HepG2 (cell line): Measurements from ENCODE around the gene H1-8. TPM values are rescaled to one million over a fixed set of nuclear protein-coding genes. Genes with fewer than 3 reads are reported as not detected.

ENCODE experiments used
- HHEX ChIP-seq: IDR thresholded peaks from 2 replicates; pipeline ENCODE4 v1.6.1; 2016; ENCODE audit warnings: control low read depth
- SAP130 ChIP-seq: IDR thresholded peaks from 2 replicates; pipeline ENCODE4 v1.6.1; 2016; ENCODE audit warnings: low read depth
- SIN3A ChIP-seq: IDR thresholded peaks from 2 replicates; pipeline ENCODE4 v1.6.1; 2011; ENCODE audit warnings: low read depth, mild to moderate bottlenecking, control low read depth, low read length, borderline replicate concordance
- SMAD1 ChIP-seq: sonication (generic); formaldehyde crosslinking; IDR thresholded peaks from 2 replicates; pipeline ENCODE4 v1.4.0; 2020; ENCODE audit warnings: missing genetic modification reagents, low read depth, mild to moderate bottlenecking, borderline replicate concordance
- SRF ChIP-seq: IDR thresholded peaks from 2 replicates; pipeline ENCODE4 v1.6.1; 2011; ENCODE audit warnings: mild to moderate bottlenecking, low read depth, low read length, moderate library complexity
- ZBTB38 ChIP-seq: sonication (generic); formaldehyde crosslinking; IDR thresholded peaks from 2 replicates; pipeline ENCODE4 v1.5.1; 2020; ENCODE audit warnings: mild to moderate bottlenecking, missing genetic modification reagents
- ZFP36 ChIP-seq: fragments of 150-350 bp; IDR thresholded peaks from 2 replicates; pipeline ENCODE4 v1.6.1; 2018; ENCODE audit warnings: borderline replicate concordance, low read length, low read depth; ENCODE audit not compliant: partially characterized antibody
- ZFX ChIP-seq: sonication (generic); formaldehyde crosslinking; IDR thresholded peaks from 2 replicates; pipeline ENCODE4 v1.4.0; 2020; ENCODE audit warnings: mild to moderate bottlenecking, low read depth, missing genetic modification reagents, moderate library complexity
- ZNF124 ChIP-seq: sonication (generic); formaldehyde crosslinking; IDR thresholded peaks from 2 replicates; pipeline ENCODE4 v1.4.0; 2020; ENCODE audit warnings: missing genetic modification reagents
- ZNF333 ChIP-seq: sonication (generic); formaldehyde crosslinking; IDR thresholded peaks from 2 replicates; pipeline ENCODE4 v1.4.0; 2020; ENCODE audit warnings: mild to moderate bottlenecking, missing genetic modification reagents, borderline replicate concordance
- ZNF350 ChIP-seq: sonication (generic); formaldehyde crosslinking; IDR thresholded peaks from 2 replicates; pipeline ENCODE4 v1.4.0; 2020; ENCODE audit warnings: mild to moderate bottlenecking, low read depth, missing genetic modification reagents, borderline replicate concordance
- ZNF572 ChIP-seq: sonication (generic); formaldehyde crosslinking; IDR thresholded peaks from 2 replicates; pipeline ENCODE4 v1.5.1; 2020; ENCODE audit warnings: mild to moderate bottlenecking, missing genetic modification reagents
- ZNF598 ChIP-seq: sonication (generic); formaldehyde crosslinking; IDR thresholded peaks from 2 replicates; pipeline ENCODE4 v1.5.1; 2020; ENCODE audit warnings: mild to moderate bottlenecking, missing genetic modification reagents, borderline replicate concordance
- polyA plus RNA-seq, 8 experiments: library from polyadenylated mRNA; depleted of rRNA in 3 of 8; stranded (reverse) in 7 of 8; unstranded in 1 of 8; fragments of >200 nt; fragmentation: Illumina TruSeq in 4 of 8; extraction: Trizol in 4 of 8; gene quantifications; 2 replicates each; pipeline versions ENCODE4 v1.2.1 to v1.2.3, GENCODE V29; 2011 to 2016; ENCODE audit warnings: low read depth in 4 of 8, missing spikeins in 1 of 8, mixed read lengths in 1 of 8; ENCODE audit not compliant: insufficient read depth in 1 of 8
- total RNA-seq, 5 experiments: library from RNA; depleted of rRNA; stranded (reverse); fragments of >200 nt; fragmentation: Illumina TruSeq; extraction: Trizol; gene quantifications; 2 replicates each; pipeline ENCODE4 v1.2.3, GENCODE V29; 2016; ENCODE audit warnings: low read depth in 1 of 5
- TF ChIP-seq, protein P1 (sequence below): sonication (generic); formaldehyde crosslinking; IDR thresholded peaks from 2 replicates; pipeline ENCODE4 v1.5.1; 2020; ENCODE audit warnings: mild to moderate bottlenecking, missing genetic modification reagents, moderate library complexity
- TF ChIP-seq, protein P2 (sequence below): IDR thresholded peaks from 2 replicates; pipeline ENCODE4 v1.6.1; 2012; ENCODE audit warnings: inconsistent platforms

Gene H1-8
- total and polyA plus RNA-seq, 2 of the 13 experiments (the other 11 are each of a cell fraction or from before 2014, with no cell fraction given), result 0.08 TPM; not detected in 1

DNA sequence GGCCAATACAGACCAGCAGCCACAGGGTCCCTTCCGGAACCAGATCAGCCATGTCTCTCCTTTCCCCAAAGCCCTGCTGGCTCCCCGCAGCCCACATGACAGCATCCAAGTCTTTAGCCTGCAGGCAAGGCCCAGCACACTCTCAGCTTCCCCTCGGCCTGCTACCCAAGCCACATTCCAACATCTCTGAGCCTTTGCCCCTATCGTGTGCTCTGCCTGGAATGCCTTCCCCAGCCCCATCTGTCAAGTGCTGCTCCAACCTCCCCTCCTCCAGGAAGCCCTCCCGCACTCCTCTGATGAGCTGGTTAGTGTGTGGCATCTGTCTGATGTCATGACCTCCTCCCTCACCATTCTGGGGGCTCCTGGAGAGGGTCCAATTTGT lies 55.0 kb downstream of the H1-8 start (continued):
- TF ChIP-seq ZNF598 (CRISPR knock-in tag) (peak; percentile 68; the same call in 1 of the 2 replicates), ZBTB38 (no peak), ZNF350 (CRISPR knock-in tag) (peak; percentile 32; the same call in 1 of the 2 replicates), ZNF333 (CRISPR knock-in tag) (0 out of 2 replicates have a peak, but pooled peaks have one; percentile 35), SMAD1 (0 out of 2 replicates have a peak, but pooled peaks have one; percentile 17), ZFP36 (peak; percentile 86), ZNF124 (CRISPR knock-in tag) (no peak), ZFX (CRISPR knock-in tag) (peak; percentile 33; the same call in 1 of the 2 replicates), SAP130 (CRISPR knock-in tag) (peak; percentile 2; the same call in 1 of the 2 replicates), SIN3A (peak; percentile 3; the same call in 1 of the 2 replicates), HHEX (no peak), SRF (no peak), ZNF572 (0 out of 2 replicates have a peak, but pooled peaks have one; percentile 76)
- TF ChIP-seq, protein P1, sequence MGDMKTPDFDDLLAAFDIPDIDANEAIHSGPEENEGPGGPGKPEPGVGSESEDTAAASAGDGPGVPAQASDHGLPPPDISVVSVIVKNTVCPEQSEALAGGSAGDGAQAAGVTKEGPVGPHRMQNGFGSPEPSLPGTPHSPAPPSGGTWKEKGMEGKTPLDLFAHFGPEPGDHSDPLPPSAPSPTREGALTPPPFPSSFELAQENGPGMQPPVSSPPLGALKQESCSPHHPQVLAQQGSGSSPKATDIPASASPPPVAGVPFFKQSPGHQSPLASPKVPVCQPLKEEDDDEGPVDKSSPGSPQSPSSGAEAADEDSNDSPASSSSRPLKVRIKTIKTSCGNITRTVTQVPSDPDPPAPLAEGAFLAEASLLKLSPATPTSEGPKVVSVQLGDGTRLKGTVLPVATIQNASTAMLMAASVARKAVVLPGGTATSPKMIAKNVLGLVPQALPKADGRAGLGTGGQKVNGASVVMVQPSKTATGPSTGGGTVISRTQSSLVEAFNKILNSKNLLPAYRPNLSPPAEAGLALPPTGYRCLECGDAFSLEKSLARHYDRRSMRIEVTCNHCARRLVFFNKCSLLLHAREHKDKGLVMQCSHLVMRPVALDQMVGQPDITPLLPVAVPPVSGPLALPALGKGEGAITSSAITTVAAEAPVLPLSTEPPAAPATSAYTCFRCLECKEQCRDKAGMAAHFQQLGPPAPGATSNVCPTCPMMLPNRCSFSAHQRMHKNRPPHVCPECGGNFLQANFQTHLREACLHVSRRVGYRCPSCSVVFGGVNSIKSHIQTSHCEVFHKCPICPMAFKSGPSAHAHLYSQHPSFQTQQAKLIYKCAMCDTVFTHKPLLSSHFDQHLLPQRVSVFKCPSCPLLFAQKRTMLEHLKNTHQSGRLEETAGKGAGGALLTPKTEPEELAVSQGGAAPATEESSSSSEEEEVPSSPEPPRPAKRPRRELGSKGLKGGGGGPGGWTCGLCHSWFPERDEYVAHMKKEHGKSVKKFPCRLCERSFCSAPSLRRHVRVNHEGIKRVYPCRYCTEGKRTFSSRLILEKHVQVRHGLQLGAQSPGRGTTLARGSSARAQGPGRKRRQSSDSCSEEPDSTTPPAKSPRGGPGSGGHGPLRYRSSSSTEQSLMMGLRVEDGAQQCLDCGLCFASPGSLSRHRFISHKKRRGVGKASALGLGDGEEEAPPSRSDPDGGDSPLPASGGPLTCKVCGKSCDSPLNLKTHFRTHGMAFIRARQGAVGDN (CRISPR knock-in tag), result peak; percentile 39; the same call in 1 of the 2 replicates
- TF ChIP-seq, protein P2, sequence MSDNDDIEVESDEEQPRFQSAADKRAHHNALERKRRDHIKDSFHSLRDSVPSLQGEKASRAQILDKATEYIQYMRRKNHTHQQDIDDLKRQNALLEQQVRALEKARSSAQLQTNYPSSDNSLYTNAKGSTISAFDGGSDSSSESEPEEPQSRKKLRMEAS, result no peak
- TF ChIP-seq, all 625 proteins: peak for 17
